Measurements from ENCODE around the gene USP33. TPM values are rescaled to one million over a fixed set of nuclear protein-coding genes. Genes with fewer than 3 reads are reported as not detected.
"Not testable (repeated sequence)": the region's sequence is repeated elsewhere in the genome, so short reads cannot be mapped to it uniquely, and the experiment has no call there.

The USP33 gene
- total RNA-seq: 124 TPM

- DNase-seq: peak; percentile 42
These were observed at the start of gene USP33 for GRCh38 chr1:77759071-77760028. TSS of gene USP33 (minus strand) at chr1:77759852. CDS start at chr1:77741697, 18,155 bp downstream.

GRCh38 chr1:77803371-77803770 lies 43.7 kb upstream of the USP33 start:
- DNase-seq: no peak

GRCh38 chr1:77802026-77802425 lies 42.4 kb upstream of the USP33 start:
- no peak for DNase-seq

- DNase-seq: no peak
These were observed 38.3 kb upstream of the USP33 start for GRCh38 chr1:77797991-77798390.

- DNase-seq: no peak
These were observed 37.2 kb upstream of the USP33 start for GRCh38 chr1:77796695-77797405.

GRCh38 chr1:77794550-77794949 lies 34.9 kb upstream of the USP33 start:
- DNase-seq: no peak

- not testable (repeated sequence) for DNase-seq
These were observed 26.6 kb upstream of the USP33 start for GRCh38 chr1:77786093-77786741.

- DNase-seq: no peak
These were observed 23.5 kb upstream of the USP33 start for GRCh38 chr1:77783141-77783540.

GRCh38 chr1:77781683-77782082 lies 22.0 kb upstream of the USP33 start:
- no peak for DNase-seq

GRCh38 chr1:77779529-77780281 lies 20.1 kb upstream of the USP33 start, which contains the start of gene MIGA1:
TSS of gene MIGA1 (plus strand) at chr1:77779649. CDS start at chr1:77783253, 3,604 bp downstream.
- DNase-seq: peak; percentile 89

GRCh38 chr1:77776007-77776700 lies 16.5 kb upstream of the USP33 start:
- DNase-seq: no peak

- DNase-seq: no peak
These were observed 8.4 kb upstream of the USP33 start for GRCh38 chr1:77768006-77768405.

- DNase-seq: no peak
These were observed 2.4 kb upstream of the USP33 start for GRCh38 chr1:77762072-77762476.

GRCh38 chr1:77757603-77758002 lies 2.0 kb downstream of the USP33 start:
- peak; percentile 61 for DNase-seq

GRCh38 chr1:77757066-77757584 lies 2.5 kb downstream of the USP33 start:
- DNase-seq: no peak

GRCh38 chr1:77756052-77756754 lies 3.4 kb downstream of the USP33 start:
- DNase-seq: no peak

GRCh38 chr1:77749489-77749888 lies 10.2 kb downstream of the USP33 start:
- DNase-seq: not testable (repeated sequence)

- DNase-seq: no peak
These were observed 15.1 kb downstream of the USP33 start for GRCh38 chr1:77744576-77744975.

GRCh38 chr1:77742011-77742555 lies 17.6 kb downstream of the USP33 start:
- DNase-seq: no peak

- no peak for DNase-seq
These were observed 18.3 kb downstream of the USP33 start for GRCh38 chr1:77741316-77741715.
